CD4-positive, alpha-beta T cell treated with Interleukin-6 at 100 ng/mL for 8 hours (primary cell): ENCODE results near the gene SART1.
A peak's percentile ranks its signal among the peaks of the same experiment; 100 is the strongest.
"Not testable (repeated sequence)": the region's sequence is repeated elsewhere in the genome, so short reads cannot be mapped to it uniquely, and the experiment has no call there.

Experiments used
- DNase-seq: peaks from one replicate; pipeline ENCODE4 v3.0.0-alpha.2; 2020; ENCODE audit warnings: mixed read lengths, low spot score

SART1 gene

GRCh38 chr11:66001942-66002647, 40.6 kb downstream of the SART1 start, which contains the start of the genes BANF1 and EIF1AD:
TSS of gene BANF1 (plus strand) at chr11:66002503. CDS start at chr11:66003251, 748 bp downstream.
TSS of gene EIF1AD (minus strand) at chr11:66002157. CDS start at chr11:66000389, 1,768 bp downstream.
- peak; percentile 92 for DNase-seq

- no peak for DNase-seq
Observed at GRCh38 chr11:66002648-66003225, 41.2 kb downstream of the SART1 start.

GRCh38 chr11:66003291-66003690, 41.8 kb downstream of the SART1 start:
- DNase-seq, result no peak

- no peak for DNase-seq
Observed at GRCh38 chr11:66004186-66004585, 42.7 kb downstream of the SART1 start.

GRCh38 chr11:66006134-66006890, 44.8 kb downstream of the SART1 start:
- no peak for DNase-seq

GRCh38 chr11:66006891-66007176, 45.3 kb downstream of the SART1 start:
- no peak for DNase-seq

- no peak for DNase-seq
Observed at GRCh38 chr11:66007201-66007634, 45.7 kb downstream of the SART1 start.

- DNase-seq, result no peak
Observed at GRCh38 chr11:66008095-66008467, 46.5 kb downstream of the SART1 start.

- DNase-seq, result no peak
Observed at GRCh38 chr11:66008468-66009101, 47.1 kb downstream of the SART1 start.

GRCh38 chr11:66010036-66010435, 48.5 kb downstream of the SART1 start:
- not testable (repeated sequence) for DNase-seq

- DNase-seq, result no peak
Observed at GRCh38 chr11:66011239-66011784, 49.8 kb downstream of the SART1 start.

GRCh38 chr11:66011785-66012303, 50.3 kb downstream of the SART1 start, which contains the start of gene CST6:
TSS of gene CST6 (plus strand) at chr11:66012008. CDS start at chr11:66012045, 37 bp downstream.
- no peak for DNase-seq

GRCh38 chr11:66012371-66012945, 50.9 kb downstream of the SART1 start:
- DNase-seq, result no peak

GRCh38 chr11:66012946-66013761, 51.6 kb downstream of the SART1 start:
- no peak for DNase-seq

- DNase-seq, result no peak
Observed at GRCh38 chr11:66013762-66014100, 52.2 kb downstream of the SART1 start.

- DNase-seq, result no peak
Observed at GRCh38 chr11:66014804-66015453, 53.4 kb downstream of the SART1 start.

- DNase-seq, result no peak
Observed at GRCh38 chr11:66015454-66015881, 53.9 kb downstream of the SART1 start.

GRCh38 chr11:66015936-66016792, 54.6 kb downstream of the SART1 start:
- no peak for DNase-seq

GRCh38 chr11:66016793-66017177, 55.3 kb downstream of the SART1 start:
- DNase-seq, result no peak
